CD4-positive, alpha-beta T cell treated with Interferon alpha-2 for 1 hour (primary cell): Measurements from ENCODE around the gene DTWD2.
"Not testable (repeated sequence)": the region's sequence is repeated elsewhere in the genome, so short reads cannot be mapped to it uniquely, and the experiment has no call there.

ENCODE experiments used
- DNase-seq, 2 donors: peaks; one replicate each; pipeline ENCODE4 v3.0.0-alpha.2; 2020 to 2022

The DTWD2 gene

GRCh38 chr5:118862596-118862995 is 125.8 kb downstream of the DTWD2 start:
- no peak for DNase-seq

GRCh38 chr5:118857700-118858099 is 130.6 kb downstream of the DTWD2 start:
- DNase-seq, result no peak

- DNase-seq, result no peak
Observed at GRCh38 chr5:118854819-118855218, 133.5 kb downstream of the DTWD2 start.

- not testable (repeated sequence) for DNase-seq
Observed at GRCh38 chr5:118851785-118852184, 136.6 kb downstream of the DTWD2 start.

- not testable (repeated sequence) for DNase-seq
Observed at GRCh38 chr5:118849507-118849906, 138.8 kb downstream of the DTWD2 start.

GRCh38 chr5:118844351-118844750 is 144.0 kb downstream of the DTWD2 start:
- no peak for DNase-seq

GRCh38 chr5:118834710-118835109 is 153.6 kb downstream of the DTWD2 start:
- DNase-seq, result no peak

GRCh38 chr5:118832974-118833373 is 155.4 kb downstream of the DTWD2 start:
- DNase-seq, result no peak

- no peak for DNase-seq
Observed at GRCh38 chr5:118825226-118825625, 163.1 kb downstream of the DTWD2 start.

- DNase-seq, result no peak
Observed at GRCh38 chr5:118818604-118819003, 169.7 kb downstream of the DTWD2 start.

- no peak for DNase-seq
Observed at GRCh38 chr5:118808441-118808840, 179.9 kb downstream of the DTWD2 start.

- no peak for DNase-seq
Observed at GRCh38 chr5:118806571-118806970, 181.8 kb downstream of the DTWD2 start.

GRCh38 chr5:118802335-118802734 is 186.0 kb downstream of the DTWD2 start:
- no peak for DNase-seq

- DNase-seq, result no peak
Observed at GRCh38 chr5:118796081-118796480, 192.3 kb downstream of the DTWD2 start.

- no peak for DNase-seq
Observed at GRCh38 chr5:118794281-118794680, 194.1 kb downstream of the DTWD2 start.

- DNase-seq, result no peak
Observed at GRCh38 chr5:118793652-118794051, 194.7 kb downstream of the DTWD2 start.

- no peak for DNase-seq
Observed at GRCh38 chr5:118793091-118793490, 195.3 kb downstream of the DTWD2 start.

GRCh38 chr5:118791926-118792734 is 196.2 kb downstream of the DTWD2 start:
- peak in 1 of 2 donors; percentile 36 for DNase-seq

- no peak for DNase-seq
Observed at GRCh38 chr5:118789366-118789765, 199.0 kb downstream of the DTWD2 start.

- no peak for DNase-seq
Observed at GRCh38 chr5:118788351-118788750, 200.0 kb downstream of the DTWD2 start.
